Glomerular visceral epithelial cell (primary cell): ENCODE measurements around the gene EHD3.

Experiments
- DNase-seq: peaks from one replicate; pipeline ENCODE4 v3.0.0-alpha.2; 2016; ENCODE audit errors: extremely low spot score

Gene EHD3

GRCh38 chr2:31233741-31234682, at the start of gene EHD3:
EHD3 (plus strand) TSS chr2:31234152; CDS start chr2:31234622, 470 bp downstream.
- peak; percentile 92 for DNase-seq

GRCh38 chr2:31187166-31187565, 46.8 kb upstream of the EHD3 start:
- DNase-seq: no peak

- DNase-seq: no peak
Observed at GRCh38 chr2:31188131-31188530, 45.8 kb upstream of the EHD3 start.

- DNase-seq: no peak
Observed at GRCh38 chr2:31189141-31189540, 44.8 kb upstream of the EHD3 start.

GRCh38 chr2:31190188-31190587, 43.8 kb upstream of the EHD3 start:
- DNase-seq: no peak

- no peak for DNase-seq
Observed at GRCh38 chr2:31191931-31192330, 42.0 kb upstream of the EHD3 start.

- no peak for DNase-seq
Observed at GRCh38 chr2:31192396-31192795, 41.6 kb upstream of the EHD3 start.

GRCh38 chr2:31192851-31193392, 41.0 kb upstream of the EHD3 start:
- no peak for DNase-seq

- no peak for DNase-seq
Observed at GRCh38 chr2:31193806-31194205, 40.1 kb upstream of the EHD3 start.

GRCh38 chr2:31196622-31197021, 37.3 kb upstream of the EHD3 start:
- no peak for DNase-seq

GRCh38 chr2:31197166-31197565, 36.8 kb upstream of the EHD3 start:
- no peak for DNase-seq

GRCh38 chr2:31197669-31198068, 36.3 kb upstream of the EHD3 start:
- no peak for DNase-seq

GRCh38 chr2:31199206-31199605, 34.7 kb upstream of the EHD3 start:
- no peak for DNase-seq

- DNase-seq: no peak
Observed at GRCh38 chr2:31200972-31201371, 33.0 kb upstream of the EHD3 start.

GRCh38 chr2:31202041-31202440, 31.9 kb upstream of the EHD3 start:
- no peak for DNase-seq

GRCh38 chr2:31202833-31203232, 31.1 kb upstream of the EHD3 start:
- DNase-seq: no peak

- DNase-seq: no peak
Observed at GRCh38 chr2:31203916-31204315, 30.0 kb upstream of the EHD3 start.

- DNase-seq: no peak
Observed at GRCh38 chr2:31204783-31205182, 29.2 kb upstream of the EHD3 start.

- DNase-seq: no peak
Observed at GRCh38 chr2:31205186-31205585, 28.8 kb upstream of the EHD3 start.

GRCh38 chr2:31205613-31206012, 28.3 kb upstream of the EHD3 start:
- DNase-seq: no peak

- no peak for DNase-seq
Observed at GRCh38 chr2:31207790-31208189, 26.2 kb upstream of the EHD3 start.

GRCh38 chr2:31208240-31208639, 25.7 kb upstream of the EHD3 start:
- DNase-seq: no peak
